ENCODE data around the gene RGS7.
"Not testable (repeated sequence)": the region's sequence is repeated elsewhere in the genome, so short reads cannot be mapped to it uniquely, and the experiment has no call there.

The RGS7 gene

GRCh38 chr1:240758296-240758695 lies 598.7 kb downstream of the RGS7 start:
- no peak for DNase-seq (ENCODE audit: low read depth)
- TF ChIP-seq CTCF (IDR thresholded peaks at IDR 0.05; ENCODE audit: control insufficient read depth, insufficient read depth, low read depth, low read length, missing control alignments), result no peak
- no peak overlapping the region for H3K4me3 ChIP-seq (ENCODE audit: control insufficient read depth, low read depth, low read length)

- DNase-seq (ENCODE audit: low read depth), result no peak
- TF ChIP-seq CTCF (IDR thresholded peaks at IDR 0.05; ENCODE audit: control insufficient read depth, insufficient read depth, low read depth, low read length, missing control alignments), result no peak
- H3K4me3 ChIP-seq (ENCODE audit: control insufficient read depth, low read depth, low read length), result no peak overlapping the region
Observed at GRCh38 chr1:240747907-240748306, 609.1 kb downstream of the RGS7 start.

GRCh38 chr1:240743705-240744104 lies 613.3 kb downstream of the RGS7 start:
- no peak for TF ChIP-seq CTCF (IDR thresholded peaks at IDR 0.05; ENCODE audit: control insufficient read depth, insufficient read depth, low read depth, low read length, missing control alignments)
- DNase-seq (ENCODE audit: low read depth), result no peak
- H3K4me3 ChIP-seq (ENCODE audit: control insufficient read depth, low read depth, low read length), result no peak overlapping the region

DNA sequence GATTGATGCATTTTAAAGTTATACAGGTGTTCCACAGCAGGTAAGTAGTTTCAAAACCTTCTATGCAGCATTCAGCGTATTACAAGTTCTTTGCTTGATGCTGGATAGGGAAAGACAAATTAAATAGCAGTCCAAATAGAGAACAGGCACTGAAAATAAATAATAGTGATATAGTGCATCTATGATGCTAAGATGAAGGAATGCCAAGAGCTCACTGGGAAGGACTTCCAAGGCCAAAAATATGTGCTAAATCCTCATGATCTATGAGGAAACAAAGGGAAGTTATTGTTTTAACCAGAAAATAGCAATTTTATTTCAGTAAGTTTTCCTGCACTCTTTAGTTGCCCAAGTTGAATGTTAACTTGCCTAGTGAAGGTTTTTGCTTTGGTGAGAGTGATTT lies 617.3 kb downstream of the RGS7 start:
- DNase-seq (ENCODE audit: low read depth), result no peak
- no peak for TF ChIP-seq CTCF (IDR thresholded peaks at IDR 0.05; ENCODE audit: control insufficient read depth, insufficient read depth, low read depth, low read length, missing control alignments)
- H3K4me3 ChIP-seq (ENCODE audit: control insufficient read depth, low read depth, low read length), result no peak overlapping the region

DNA sequence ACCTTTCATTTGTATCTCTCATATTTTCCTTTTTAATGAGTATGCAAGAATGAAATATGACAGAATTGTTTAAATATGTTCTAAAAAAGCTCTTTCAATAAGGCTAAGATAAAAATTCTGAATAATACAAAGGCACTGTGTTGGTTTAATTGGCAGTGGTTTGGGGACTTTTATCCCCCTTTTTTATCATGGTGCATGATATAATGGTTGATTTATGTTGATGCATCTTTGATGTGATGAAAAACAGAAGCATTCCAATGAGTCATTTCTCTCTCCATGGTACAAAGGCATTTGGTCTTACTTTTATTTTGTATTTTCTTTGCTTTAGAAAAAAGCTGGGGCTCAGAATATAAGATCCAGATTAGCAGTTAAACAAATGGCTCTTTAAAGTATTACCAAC lies 617.9 kb downstream of the RGS7 start:
- no peak for DNase-seq (ENCODE audit: low read depth)
- no peak for TF ChIP-seq CTCF (IDR thresholded peaks at IDR 0.05; ENCODE audit: control insufficient read depth, insufficient read depth, low read depth, low read length, missing control alignments)
- no peak overlapping the region for H3K4me3 ChIP-seq (ENCODE audit: control insufficient read depth, low read depth, low read length)

DNA sequence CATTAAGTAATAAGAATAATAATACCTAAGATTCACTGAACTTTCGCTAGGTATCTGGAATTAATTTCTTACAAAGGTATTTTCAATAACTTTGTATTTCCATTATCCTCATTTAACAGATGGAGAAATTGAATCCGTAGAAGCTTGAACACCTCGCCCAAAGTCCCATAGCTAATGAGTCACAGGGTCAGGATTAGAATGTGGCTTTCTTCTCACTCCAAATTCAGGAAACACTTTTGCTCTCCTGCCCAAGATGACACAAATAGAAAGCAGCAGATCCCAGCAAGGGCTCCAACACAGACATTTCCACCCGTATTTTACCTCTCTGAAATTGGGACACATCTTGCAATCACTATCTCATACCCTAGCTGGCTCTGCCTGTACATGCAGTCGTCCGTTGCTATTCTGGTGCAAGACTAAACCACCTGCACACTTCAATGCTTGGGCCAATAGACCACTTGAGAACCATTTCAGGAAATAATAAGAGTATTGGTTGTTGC lies 619.2 kb downstream of the RGS7 start:
- DNase-seq (ENCODE audit: low read depth), result no peak
- no peak for TF ChIP-seq CTCF (IDR thresholded peaks at IDR 0.05; ENCODE audit: control insufficient read depth, insufficient read depth, low read depth, low read length, missing control alignments)

GRCh38 chr1:240737298-240737697 lies 619.7 kb downstream of the RGS7 start:
- no peak overlapping the region for H3K4me3 ChIP-seq (ENCODE audit: control insufficient read depth, low read depth, low read length)
- no peak for DNase-seq (ENCODE audit: low read depth)
- TF ChIP-seq CTCF (IDR thresholded peaks at IDR 0.05; ENCODE audit: control insufficient read depth, insufficient read depth, low read depth, low read length, missing control alignments), result no peak

More for the DNA sequence above, 619.2 kb downstream of the RGS7 start:
- no peak overlapping the region for H3K4me3 ChIP-seq (ENCODE audit: control insufficient read depth, low read depth, low read length)

DNA sequence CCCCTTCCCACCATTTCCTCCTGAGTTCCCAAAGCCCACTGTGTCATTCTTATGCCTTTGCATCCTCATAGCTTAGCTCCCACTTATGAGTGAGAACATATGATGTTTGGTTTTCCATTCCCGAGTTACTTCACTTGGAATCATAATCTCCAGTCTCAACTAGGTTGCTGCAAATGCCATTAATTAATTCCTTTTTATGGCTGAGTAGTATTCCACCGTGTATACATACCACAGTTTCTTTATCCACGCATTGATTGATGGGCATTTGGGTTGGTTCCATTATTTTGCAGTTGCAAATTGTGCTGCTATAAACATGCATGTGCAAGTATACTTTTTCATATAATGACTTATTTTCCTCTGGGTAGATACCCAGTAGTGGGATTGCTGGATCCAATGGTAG lies 622.3 kb downstream of the RGS7 start:
- H3K4me3 ChIP-seq (ENCODE audit: control insufficient read depth, low read depth, low read length); DNase-seq (ENCODE audit: low read depth): not testable (repeated sequence)

All from AG09309 (cell line).